Ovary (tissue), 9 donors: ENCODE results near the gene TRAF3IP1. TPM values are rescaled to one million over a fixed set of nuclear protein-coding genes. Genes with fewer than 3 reads are reported as not detected.

Experiments
- DNase-seq, 5 donors: peaks; one replicate each; pipeline ENCODE4 v3.0.0-alpha.2; 2019 to 2020
- H3K27ac ChIP-seq, 2 donors: fragments of 200-600 bp; one replicate each; pipeline versions ENCODE4 v1.5.1 to v1.8.0; 2019 to 2022
- H3K27me3 ChIP-seq: fragments of 200-600 bp; one replicate; pipeline ENCODE4 v1.8.0; 2022
- H3K36me3 ChIP-seq: fragments of 200-600 bp; sonication (generic); one replicate; pipeline ENCODE4 v1.5.1; 2019
- H3K4me1 ChIP-seq: one replicate; pipeline ENCODE4 v1.8.1; 2013; ENCODE audit warnings: mild to moderate bottlenecking, moderate library complexity; ENCODE audit not compliant: insufficient read depth
- H3K4me3 ChIP-seq: fragments of 200-600 bp; sonication (generic); one replicate; pipeline ENCODE4 v1.5.1; 2017
- H3K9me3 ChIP-seq, 2 donors: fragments of 200-600 bp in 1 of 2; sonication (generic) in 1 of 2; one replicate each; pipeline versions ENCODE4 v1.5.1 to v1.8.1; 2013 to 2019; ENCODE audit warnings: mild to moderate bottlenecking in 1 of 2, moderate library complexity in 1 of 2
- EP300 ChIP-seq: sonication (generic); formaldehyde crosslinking; IDR thresholded peaks from one replicate; pipeline ENCODE4 v1.6.1; 2017; ENCODE audit warnings: antibody characterized with exemption
- POLR2A ChIP-seq: fragments of 450-650 bp; IDR thresholded peaks from one replicate; pipeline ENCODE4 v1.6.1; 2017; ENCODE audit warnings: antibody characterized with exemption, mild to moderate bottlenecking, moderate library complexity
- WGBS, 3 donors: extraction: QIAGEN DNeasy Blood & Tissue Kit in 1 of 3; methylation state at CpG; one replicate each; pipeline versions ENCODE4 v1.1.5 to v1.1.7; 2013 to 2017; 5-methylcytosine and 5-hydroxymethylcytosine counted together
- intact Hi-C, 4 donors: fragments of 100-400 bp; cut with DNase I; formaldehyde crosslinking; loops; one replicate each; pipeline versions ENCODE4 v1.11.0 to v1.15.1; 2022 to 2023
- polyA plus RNA-seq, 2 donors: library from polyadenylated mRNA; stranded (reverse); fragments of 200-250 nt in 1 of 2; fragments of 350-450 nt in 1 of 2; fragmentation: Illumina TruSeq in 1 of 2; extraction: RNeasy Lipid Tissue Mini Kit (QIAGEN cat#74804) in 1 of 2; gene quantifications; one replicate each; pipeline ENCODE4 v1.2.3, GENCODE V29; 2013 to 2014
- total RNA-seq, 7 donors: library from RNA; depleted of rRNA in 2 of 7; stranded (reverse); fragments of >200 nt in 2 of 7; fragmentation: NEBNext Ultra II Directional in 3 of 7; extraction: Animal tissue kit (Norgen Biotek cat#: 25700) in 3 of 7; gene quantifications; one replicate each; pipeline versions ENCODE4 v1.1.0 to v1.2.4, GENCODE V29; 2016 to 2023
- TF ChIP-seq, protein P1 (sequence below), 3 donors: fragments of 450-650 bp in 2 of 3; fragments of 200-600 bp in 1 of 3; IDR thresholded peaks; one replicate each; pipeline versions ENCODE4 v1.5.1 to v1.8.0; 2016 to 2022; ENCODE audit warnings: antibody characterized with exemption in 3 of 3, mild to moderate bottlenecking in 1 of 3
- donor health status: DM: no; HTN: no; CAD: no; lungs with moderate emphysema.
- donor health status: DM: no; HTN: no; CAD: no.
- donor health status: Bipolar disorder and iron deficiency.
- donor health status: DM: yes; HTN: yes; CAD: no.
- donor health status: DM: no; HTN: no; CAD: no.
- donor health status: DM: yes; HTN: yes; CAD: no.

Gene TRAF3IP1
- total and polyA plus RNA-seq, 9 donors, result 7.0 to 29.2 (median 19.1) TPM

DNA sequence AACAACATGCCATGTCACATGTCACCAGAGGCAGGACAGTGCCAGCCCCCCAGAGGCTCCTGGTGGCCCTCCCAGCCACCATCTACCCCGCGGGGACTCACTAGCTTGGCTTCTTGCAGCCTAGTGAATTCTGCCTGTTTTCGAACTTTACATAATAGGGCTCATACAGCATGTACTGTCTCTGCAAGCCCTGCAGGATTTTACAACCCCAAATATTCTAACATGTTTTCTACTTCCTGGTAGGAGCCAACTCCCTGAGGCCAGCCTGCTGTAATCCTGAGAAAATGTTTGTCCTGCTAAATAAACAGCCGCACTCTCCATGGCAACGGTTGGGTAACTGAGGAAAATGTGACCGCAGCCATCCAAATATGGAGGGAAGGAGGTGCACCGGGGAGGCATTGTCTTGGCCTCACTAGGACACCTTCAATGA is 34.6 kb upstream of the TRAF3IP1 start:
- DNase-seq, result peak; percentile 57 to 85 (median 65)
- intact Hi-C loops, result no loop called here
- Histone ChIP-seq H3K36me3 (no peaks in the 10 kb centered on the region), H3K4me1 (peaks cover 10% of the 10 kb centered on the region), H3K4me3 (no peak overlapping the region), H3K27ac (peak overlapping the region in 1 of 2 donors; percentile 90), H3K27me3 (no peaks in the 10 kb centered on the region), H3K9me3 (no peaks in the 10 kb centered on the region)
- TF ChIP-seq POLR2A (no peak), EP300 (no peak)
- TF ChIP-seq, protein P1, sequence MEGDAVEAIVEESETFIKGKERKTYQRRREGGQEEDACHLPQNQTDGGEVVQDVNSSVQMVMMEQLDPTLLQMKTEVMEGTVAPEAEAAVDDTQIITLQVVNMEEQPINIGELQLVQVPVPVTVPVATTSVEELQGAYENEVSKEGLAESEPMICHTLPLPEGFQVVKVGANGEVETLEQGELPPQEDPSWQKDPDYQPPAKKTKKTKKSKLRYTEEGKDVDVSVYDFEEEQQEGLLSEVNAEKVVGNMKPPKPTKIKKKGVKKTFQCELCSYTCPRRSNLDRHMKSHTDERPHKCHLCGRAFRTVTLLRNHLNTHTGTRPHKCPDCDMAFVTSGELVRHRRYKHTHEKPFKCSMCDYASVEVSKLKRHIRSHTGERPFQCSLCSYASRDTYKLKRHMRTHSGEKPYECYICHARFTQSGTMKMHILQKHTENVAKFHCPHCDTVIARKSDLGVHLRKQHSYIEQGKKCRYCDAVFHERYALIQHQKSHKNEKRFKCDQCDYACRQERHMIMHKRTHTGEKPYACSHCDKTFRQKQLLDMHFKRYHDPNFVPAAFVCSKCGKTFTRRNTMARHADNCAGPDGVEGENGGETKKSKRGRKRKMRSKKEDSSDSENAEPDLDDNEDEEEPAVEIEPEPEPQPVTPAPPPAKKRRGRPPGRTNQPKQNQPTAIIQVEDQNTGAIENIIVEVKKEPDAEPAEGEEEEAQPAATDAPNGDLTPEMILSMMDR (IDR thresholded peaks at IDR 0.05), result no peak
- 42 to 58% (median 50%) methylated on average over 7 of the region's 7 CpGs for WGBS, 3 donors

DNA sequence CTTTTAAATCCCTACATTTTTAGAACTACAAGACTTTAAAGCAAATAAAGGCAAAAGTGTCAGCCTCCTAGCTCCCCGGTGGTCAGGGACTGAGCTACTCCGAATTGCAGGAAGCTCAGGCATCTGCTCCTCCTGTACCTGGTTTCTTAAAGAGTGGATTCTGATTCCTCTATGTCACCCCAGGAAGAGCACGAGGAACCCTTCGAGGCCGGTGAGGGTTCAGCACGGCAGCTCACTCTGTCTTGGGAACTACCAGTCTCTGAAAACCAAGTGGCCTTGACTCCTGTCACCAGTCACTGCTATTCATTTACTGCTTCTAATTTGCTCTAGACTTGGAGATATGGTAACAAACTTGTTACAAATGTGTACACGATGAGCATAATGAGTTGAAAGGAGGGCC is 34.2 kb upstream of the TRAF3IP1 start:
- Histone ChIP-seq H3K27ac (peak overlapping the region; percentile 71 to 90), H3K27me3 (no peaks in the 10 kb centered on the region), H3K4me1 (peaks cover 10% of the 10 kb centered on the region), H3K9me3 (no peaks in the 10 kb centered on the region), H3K4me3 (no peak overlapping the region), H3K36me3 (no peaks in the 10 kb centered on the region)
- TF ChIP-seq POLR2A, result no peak
- TF ChIP-seq EP300, result no peak
- TF ChIP-seq, protein P1 (IDR thresholded peaks at IDR 0.05), result no peak
- no peak for DNase-seq
- intact Hi-C loops, result no loop called here
- WGBS, 3 donors, result 17 to 35% (median 23%) methylated on average over 7 of the region's 7 CpGs

DNA sequence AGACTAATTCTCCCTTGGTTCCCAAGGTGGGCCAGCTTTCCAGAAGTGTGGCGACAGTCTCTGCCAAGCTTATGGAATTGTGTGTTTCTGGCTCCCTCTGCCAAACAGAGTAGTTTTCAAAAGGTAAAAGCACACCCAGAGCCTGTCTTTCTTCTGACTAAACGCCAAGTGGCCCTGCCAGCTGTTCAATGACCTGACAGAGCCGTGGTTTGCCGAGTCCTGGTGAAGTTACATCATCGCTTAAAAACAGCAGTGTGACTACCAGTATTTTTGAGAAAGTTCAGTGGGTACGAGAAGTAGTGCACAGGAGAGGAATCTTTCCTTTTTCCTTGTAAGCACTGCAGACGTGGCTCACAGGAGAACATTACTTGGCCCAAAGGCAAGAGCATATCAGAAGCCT is 33.8 kb upstream of the TRAF3IP1 start:
- Histone ChIP-seq H3K27ac (peak overlapping the region; percentile 88 to 90), H3K36me3 (no peaks in the 10 kb centered on the region), H3K9me3 (no peaks in the 10 kb centered on the region), H3K4me1 (peaks cover 10% of the 10 kb centered on the region), H3K4me3 (no peak overlapping the region), H3K27me3 (no peaks in the 10 kb centered on the region)
- TF ChIP-seq EP300 (no peak), POLR2A (no peak)
- TF ChIP-seq, protein P1 (IDR thresholded peaks at IDR 0.05), result no peak
- DNase-seq, result peak; percentile 66 to 82 (median 78)
- WGBS, 3 donors, result 12 to 23% (median 15%) methylated on average over 7 of the region's 7 CpGs
- intact Hi-C loops, result no loop called here

DNA sequence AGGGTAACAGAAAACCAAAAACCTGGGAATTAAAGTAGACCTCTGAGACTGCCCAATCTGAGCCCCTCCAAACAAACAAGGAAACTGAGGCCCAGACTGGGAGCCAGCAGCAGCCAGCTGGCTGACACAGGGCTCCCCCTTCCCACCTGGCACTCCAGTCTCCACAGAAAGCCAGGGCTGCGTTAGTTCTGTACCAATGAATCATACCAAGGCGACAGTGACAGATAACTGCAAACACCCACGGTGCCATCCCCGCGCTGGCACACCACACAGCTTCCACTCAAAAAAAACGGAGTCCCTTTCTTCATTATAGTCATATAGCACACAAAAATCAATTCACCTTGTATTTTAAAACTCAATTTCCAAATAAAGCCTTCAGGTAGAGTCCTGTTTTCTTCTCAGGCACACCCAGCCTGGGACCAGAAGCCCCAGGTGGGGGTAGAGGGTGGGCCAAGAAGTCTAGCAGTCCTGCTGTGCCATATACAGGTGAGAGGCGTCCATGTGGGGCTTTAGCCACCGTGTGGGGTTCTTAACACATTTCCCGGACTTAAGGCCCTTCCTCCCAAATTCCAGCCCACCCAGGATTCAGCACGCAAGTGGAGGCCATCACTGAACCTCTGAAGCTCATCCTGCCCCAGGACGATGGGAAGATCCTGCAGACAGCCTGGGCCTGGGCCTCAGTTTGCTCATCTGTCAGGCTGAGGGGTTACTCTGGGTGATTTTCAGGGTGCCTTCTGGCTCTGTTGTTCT is 33.2 kb upstream of the TRAF3IP1 start:
- peak in 2 of 5 donors; percentile 23 to 50 for DNase-seq
- Histone ChIP-seq H3K27ac (peak overlapping the region; percentile 88 to 90), H3K27me3 (no peaks in the 10 kb centered on the region), H3K4me1 (peaks cover 10% of the 10 kb centered on the region), H3K4me3 (peak overlapping the region; percentile 90), H3K9me3 (no peaks in the 10 kb centered on the region), H3K36me3 (no peaks in the 10 kb centered on the region)
- intact Hi-C loops, result no loop called here
- WGBS, 3 donors, result 50 to 52% (median 50%) methylated on average over 11 of the region's 11 CpGs
- TF ChIP-seq EP300, result no peak
- no peak for TF ChIP-seq POLR2A
- TF ChIP-seq, protein P1 (IDR thresholded peaks at IDR 0.05), result no peak
